Ishikawa (cell line): ENCODE results near the gene CUL2.

Experiments
- CEBPB ChIP-seq: IDR thresholded peaks from 2 replicates; pipeline ENCODE4 v1.6.1; 2012
- CREB1 ChIP-seq: IDR thresholded peaks from 2 replicates; pipeline ENCODE4 v1.6.1; 2012; ENCODE audit warnings: low read depth
- EGR1 ChIP-seq: IDR thresholded peaks from 2 replicates; pipeline ENCODE4 v1.6.1; 2012
- EP300 ChIP-seq: IDR thresholded peaks from 2 replicates; pipeline ENCODE4 v1.6.1; 2012; ENCODE audit warnings: borderline replicate concordance
- RAD21 ChIP-seq: IDR thresholded peaks from 2 replicates; pipeline ENCODE4 v1.6.1; 2012; ENCODE audit warnings: low read depth
- REST ChIP-seq: IDR thresholded peaks from 2 replicates; pipeline ENCODE4 v1.6.1; 2012; ENCODE audit warnings: low read depth, mild to moderate bottlenecking
- TAF1 ChIP-seq: IDR thresholded peaks from 2 replicates; pipeline ENCODE4 v1.6.1; 2012; ENCODE audit warnings: low read depth, mild to moderate bottlenecking
- TEAD4 ChIP-seq: IDR thresholded peaks from 2 replicates; pipeline ENCODE4 v1.6.1; 2012
- USF1 ChIP-seq: IDR thresholded peaks from 2 replicates; pipeline ENCODE4 v1.6.1; 2012
- YY1 ChIP-seq: IDR thresholded peaks from 2 replicates; pipeline ENCODE4 v1.6.1; 2012; ENCODE audit warnings: low read depth
- TF ChIP-seq, protein P1 (sequence below): IDR thresholded peaks from 2 replicates; pipeline ENCODE4 v1.6.1; 2012

DNA sequence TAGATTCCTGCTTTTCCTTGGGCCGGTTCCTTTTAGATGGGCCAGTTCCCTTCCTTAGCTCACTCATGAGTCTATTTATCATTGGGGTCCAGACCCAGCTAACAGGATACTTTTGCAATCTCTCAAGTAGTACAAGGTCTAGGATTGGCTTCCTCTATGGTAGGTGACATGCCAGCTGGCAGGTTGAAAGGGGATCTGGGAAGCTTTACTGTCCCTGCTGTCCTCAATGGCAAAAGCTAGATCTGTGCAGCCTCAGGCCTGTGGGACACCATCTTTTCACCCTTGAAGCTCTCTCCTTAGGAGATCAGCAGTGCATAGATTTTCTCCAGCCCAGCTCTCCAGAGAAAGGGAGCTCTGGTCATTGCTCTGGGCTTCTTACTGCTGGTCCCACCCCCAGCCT lies 96.4 kb downstream of the CUL2 start:
- no peak for TF ChIP-seq RAD21
- no peak for TF ChIP-seq REST
- no peak for TF ChIP-seq EP300
- TF ChIP-seq USF1 = no peak
- no peak for TF ChIP-seq CEBPB
- TF ChIP-seq TEAD4 = no peak
- TF ChIP-seq, protein P1, sequence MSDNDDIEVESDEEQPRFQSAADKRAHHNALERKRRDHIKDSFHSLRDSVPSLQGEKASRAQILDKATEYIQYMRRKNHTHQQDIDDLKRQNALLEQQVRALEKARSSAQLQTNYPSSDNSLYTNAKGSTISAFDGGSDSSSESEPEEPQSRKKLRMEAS = no peak
- no peak for TF ChIP-seq EGR1
- no peak for TF ChIP-seq TAF1
- no peak for TF ChIP-seq YY1
- no peak for TF ChIP-seq CREB1
